Omental fat pad (tissue), 4 donors: ENCODE measurements around the gene TNFRSF8. TPM values are rescaled to one million over a fixed set of nuclear protein-coding genes. Genes with fewer than 3 reads are reported as not detected.

Experiments used
- ATAC-seq: fragments of 150-250 bp; one replicate; pipeline ENCODE4 v1.9.1; 2016; ENCODE audit warnings: mild to moderate bottlenecking, moderate library complexity; ENCODE audit not compliant: low FRiP score
- DNase-seq: peaks from one replicate; pipeline ENCODE4 v3.0.0-alpha.2; 2019; ENCODE audit warnings: low spot score
- CTCF ChIP-seq, 3 donors: fragments of 450-650 bp; IDR thresholded peaks; one replicate each; pipeline ENCODE4 v1.5.1; 2016 to 2017; ENCODE audit warnings: antibody characterized with exemption in 3 of 3, mild to moderate bottlenecking in 3 of 3, moderate library complexity in 2 of 3
- total RNA-seq, 4 donors: library from RNA; depleted of rRNA; stranded (reverse); fragments of >200 nt; gene quantifications; one replicate each; pipeline ENCODE4 v1.1.0, GENCODE V29; 2016

TNFRSF8 gene
- total RNA-seq, 4 donors from 2014 or later, result 2.9 to 31.9 (median 5.1) TPM

- DNase-seq (no peak), ATAC-seq (no peak)
- TF ChIP-seq CTCF (IDR thresholded peaks at IDR 0.05), result no peak
Measured at GRCh38 chr1:12148160-12148957, 85.3 kb downstream of the TNFRSF8 start.

- no peak for TF ChIP-seq CTCF (IDR thresholded peaks at IDR 0.05)
- ATAC-seq, result no peak
- DNase-seq, result no peak
Measured at GRCh38 chr1:12148958-12149790, 86.1 kb downstream of the TNFRSF8 start.

DNA sequence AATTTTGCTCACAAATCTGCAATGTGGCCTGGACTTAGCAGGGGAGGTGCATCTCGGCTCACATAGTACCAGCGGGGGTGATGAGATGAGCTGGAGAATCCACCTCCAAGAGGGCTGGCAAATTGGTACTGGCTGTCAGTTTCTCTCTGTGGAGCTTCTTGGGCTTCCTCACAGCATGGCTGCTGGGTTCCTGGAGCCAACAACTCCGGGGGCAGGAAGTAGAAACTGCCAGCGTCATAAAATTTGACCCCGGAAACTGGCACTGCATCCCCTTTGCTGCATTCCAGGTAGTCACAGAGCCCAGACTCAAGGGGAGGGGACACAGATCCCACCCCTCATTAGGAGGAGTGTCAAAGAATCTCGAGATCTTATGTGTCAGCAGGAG, 86.7 kb downstream of the TNFRSF8 start:
- no peak for TF ChIP-seq CTCF (IDR thresholded peaks at IDR 0.05)
- no peak for ATAC-seq
- DNase-seq, result no peak

- DNase-seq (no peak), ATAC-seq (no peak)
- TF ChIP-seq CTCF (IDR thresholded peaks at IDR 0.05), result no peak
Measured at GRCh38 chr1:12150456-12151200, 87.5 kb downstream of the TNFRSF8 start.

- DNase-seq (no peak), ATAC-seq (no peak)
- no peak for TF ChIP-seq CTCF (IDR thresholded peaks at IDR 0.05)
Measured at GRCh38 chr1:12151465-12151864, 88.4 kb downstream of the TNFRSF8 start.

- ATAC-seq (no peak), DNase-seq (no peak)
- TF ChIP-seq CTCF (IDR thresholded peaks at IDR 0.05), result no peak
Measured at GRCh38 chr1:12152113-12152891, 89.2 kb downstream of the TNFRSF8 start.
